Heart left ventricle (tissue), 13 donors: ENCODE measurements around the gene KRTCAP2.
"Not testable (repeated sequence)": the region's sequence is repeated elsewhere in the genome, so short reads cannot be mapped to it uniquely, and the experiment has no call there.

Experiments
- POLR2A ChIP-seq, 2 donors: fragments of 450-650 bp; IDR thresholded peaks; one replicate each; pipeline ENCODE4 v1.6.1; 2017; ENCODE audit warnings: antibody characterized with exemption in 2 of 2, mild to moderate bottlenecking in 2 of 2, moderate library complexity in 2 of 2
- TF ChIP-seq, protein P1 (sequence below), 12 donors: fragments of 200-600 bp; sonication (generic) in 4 of 12; IDR thresholded peaks; one replicate each; pipeline versions ENCODE4 v1.5.0 to v1.8.0; 2018 to 2022; ENCODE audit warnings: antibody characterized with exemption in 12 of 12, mild to moderate bottlenecking in 5 of 12
- donor health status: ischemic (EF 13 %, LVEDD 7.1; RV severe dilation, severe dysfunction).
- donor health status: DM: no; HTN: yes; CAD: no.
- donor health status: DM: no; HTN: no; CAD: no.
- donor health status: ischemic (EF 25% LVEDD 6.9; RV normal size, moderate dysfunction).
- donor health status: ischemic (EF 25% LVEDD 5.7; RV mildly dilated, moderate dysfunction).
- donor health status: ischemic (EF 35%, LVEDD 5.7; RV mildly dilated, moderate dysfunction).
- donor health status: nonischemic (EF 11% LVEDD 7.7; RV severe dilation, severe dysfunction).
- donor health status: DM: yes; HTN: yes; CAD: no.
- donor health status: PGD.
- donor health status: ischemic (EF 29% LVEDD 5.4; RV normal size, mild dysfunction).
- donor health status: nonischemic (EF 23%, LVEDD 6.1; RV moderate dilation, normal function).

DNA sequence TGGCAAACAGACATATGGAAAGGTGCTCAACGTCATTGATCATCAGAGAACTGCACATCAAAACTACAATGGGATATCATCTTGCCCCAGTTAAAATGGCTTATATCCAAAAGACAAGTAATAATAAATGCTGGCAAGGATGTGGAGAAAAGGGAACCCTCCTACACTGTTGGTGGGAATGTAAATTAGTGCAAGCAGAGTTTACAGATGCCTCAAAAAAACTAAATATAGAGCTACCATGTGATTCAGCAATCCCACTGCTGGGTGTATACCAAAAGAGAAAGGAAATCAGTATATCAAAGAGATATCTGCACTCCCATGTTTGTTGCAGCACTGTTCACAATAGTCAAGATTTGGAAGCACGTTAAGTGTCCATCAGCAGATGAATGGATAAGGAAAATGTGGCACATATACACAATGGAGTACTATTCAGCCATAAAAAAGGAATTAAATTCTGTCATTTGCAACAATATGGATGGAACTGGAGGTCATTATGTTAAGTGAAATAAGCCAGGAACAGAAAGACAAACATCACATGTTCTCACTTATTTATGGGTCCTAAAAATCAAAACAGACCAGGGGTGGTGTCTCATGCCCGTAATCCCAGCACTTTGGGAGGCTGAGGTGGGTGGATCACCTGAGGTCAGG, 17.0 kb downstream of the KRTCAP2 start:
- TF ChIP-seq, protein P1, sequence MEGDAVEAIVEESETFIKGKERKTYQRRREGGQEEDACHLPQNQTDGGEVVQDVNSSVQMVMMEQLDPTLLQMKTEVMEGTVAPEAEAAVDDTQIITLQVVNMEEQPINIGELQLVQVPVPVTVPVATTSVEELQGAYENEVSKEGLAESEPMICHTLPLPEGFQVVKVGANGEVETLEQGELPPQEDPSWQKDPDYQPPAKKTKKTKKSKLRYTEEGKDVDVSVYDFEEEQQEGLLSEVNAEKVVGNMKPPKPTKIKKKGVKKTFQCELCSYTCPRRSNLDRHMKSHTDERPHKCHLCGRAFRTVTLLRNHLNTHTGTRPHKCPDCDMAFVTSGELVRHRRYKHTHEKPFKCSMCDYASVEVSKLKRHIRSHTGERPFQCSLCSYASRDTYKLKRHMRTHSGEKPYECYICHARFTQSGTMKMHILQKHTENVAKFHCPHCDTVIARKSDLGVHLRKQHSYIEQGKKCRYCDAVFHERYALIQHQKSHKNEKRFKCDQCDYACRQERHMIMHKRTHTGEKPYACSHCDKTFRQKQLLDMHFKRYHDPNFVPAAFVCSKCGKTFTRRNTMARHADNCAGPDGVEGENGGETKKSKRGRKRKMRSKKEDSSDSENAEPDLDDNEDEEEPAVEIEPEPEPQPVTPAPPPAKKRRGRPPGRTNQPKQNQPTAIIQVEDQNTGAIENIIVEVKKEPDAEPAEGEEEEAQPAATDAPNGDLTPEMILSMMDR (IDR thresholded peaks at IDR 0.05): not testable (repeated sequence)
- TF ChIP-seq POLR2A (IDR thresholded peaks at IDR 0.05): not testable (repeated sequence)
